Non-pigmented ciliary epithelial cell (primary cell): ENCODE results near the gene LRRC8C.
"Not testable (repeated sequence)": the region's sequence is repeated elsewhere in the genome, so short reads cannot be mapped to it uniquely, and the experiment has no call there.

ENCODE experiments used
- DNase-seq: peaks from one replicate; pipeline ENCODE4 v3.0.0-alpha.2; 2010; ENCODE audit warnings: low read depth

The LRRC8C gene

GRCh38 chr1:89704014-89704413 is 71.1 kb downstream of the LRRC8C start:
- no peak for DNase-seq

GRCh38 chr1:89704885-89705284 is 72.0 kb downstream of the LRRC8C start:
- not testable (repeated sequence) for DNase-seq

GRCh38 chr1:89705901-89706699 is 73.2 kb downstream of the LRRC8C start:
- DNase-seq, result no peak

GRCh38 chr1:89706700-89707012 is 73.7 kb downstream of the LRRC8C start:
- DNase-seq, result no peak

- DNase-seq, result no peak
Observed at GRCh38 chr1:89708751-89709375, 75.9 kb downstream of the LRRC8C start.

GRCh38 chr1:89710498-89711139 is 77.7 kb downstream of the LRRC8C start:
- no peak for DNase-seq

- no peak for DNase-seq
Observed at GRCh38 chr1:89711140-89711778, 78.3 kb downstream of the LRRC8C start.

- no peak for DNase-seq
Observed at GRCh38 chr1:89712420-89712819, 79.5 kb downstream of the LRRC8C start.

GRCh38 chr1:89715677-89716076 is 82.8 kb downstream of the LRRC8C start:
- DNase-seq, result no peak

GRCh38 chr1:89719502-89720306 is 86.8 kb downstream of the LRRC8C start:
- DNase-seq, result no peak

- no peak for DNase-seq
Observed at GRCh38 chr1:89720839-89721238, 87.9 kb downstream of the LRRC8C start.

GRCh38 chr1:89721351-89721750 is 88.4 kb downstream of the LRRC8C start:
- no peak for DNase-seq

- DNase-seq, result no peak
Observed at GRCh38 chr1:89723144-89723543, 90.2 kb downstream of the LRRC8C start.

- DNase-seq, result no peak
Observed at GRCh38 chr1:89723863-89724262, 90.9 kb downstream of the LRRC8C start.

GRCh38 chr1:89724369-89725010 is 91.6 kb downstream of the LRRC8C start:
- no peak for DNase-seq

GRCh38 chr1:89725011-89725370 is 92.1 kb downstream of the LRRC8C start:
- peak; percentile 57 for DNase-seq

- no peak for DNase-seq
Observed at GRCh38 chr1:89725631-89726030, 92.7 kb downstream of the LRRC8C start.

GRCh38 chr1:89727517-89728312 is 94.8 kb downstream of the LRRC8C start:
- DNase-seq, result no peak

- no peak for DNase-seq
Observed at GRCh38 chr1:89728381-89728780, 95.5 kb downstream of the LRRC8C start.

GRCh38 chr1:89732206-89732605 is 99.3 kb downstream of the LRRC8C start:
- no peak for DNase-seq
